AG09309 (cell line): Measurements from ENCODE around the gene TMC1.

ENCODE experiments used
- DNase-seq: peaks from one replicate; pipeline ENCODE4 v3.0.0-alpha.2; 2010; ENCODE audit warnings: low read depth
- H3K4me3 ChIP-seq: 2 replicates; pipeline ENCODE4 v1.5.1; 2011; ENCODE audit warnings: mild to moderate bottlenecking, low read depth, low read length, moderate library complexity; ENCODE audit not compliant: control insufficient read depth
- CTCF ChIP-seq: IDR thresholded peaks from 2 replicates; pipeline ENCODE4 v1.5.1; 2011; ENCODE audit warnings: mild to moderate bottlenecking, low read depth, low read length, inconsistent platforms; ENCODE audit not compliant: insufficient read depth, control insufficient read depth; ENCODE audit errors: missing control alignments

The TMC1 gene

GRCh38 chr9:72579880-72580550, 58.6 kb downstream of the TMC1 start:
- DNase-seq = no peak
- no peak for TF ChIP-seq CTCF
- no peak overlapping the region for H3K4me3 ChIP-seq

- DNase-seq = peak; percentile 85
- no peak for TF ChIP-seq CTCF
These were observed 60.3 kb downstream of the TMC1 start for GRCh38 chr9:72581694-72582093.

GRCh38 chr9:72583370-72583769, 62.0 kb downstream of the TMC1 start:
- no peak for DNase-seq
- no peak overlapping the region for H3K4me3 ChIP-seq
- no peak for TF ChIP-seq CTCF

More at GRCh38 chr9:72581694-72582093, 60.3 kb downstream of the TMC1 start:
- H3K4me3 ChIP-seq = no peak overlapping the region

- H3K4me3 ChIP-seq = no peak overlapping the region
- peak; percentile 91 for DNase-seq
- peak; percentile 32 for TF ChIP-seq CTCF
These were observed 65.2 kb downstream of the TMC1 start for GRCh38 chr9:72586388-72587130.

- TF ChIP-seq CTCF = no peak
- no peak for DNase-seq
- H3K4me3 ChIP-seq = no peak overlapping the region
These were observed 66.9 kb downstream of the TMC1 start for GRCh38 chr9:72588336-72588735.

- no peak for TF ChIP-seq CTCF
- no peak overlapping the region for H3K4me3 ChIP-seq
- DNase-seq = no peak
These were observed 68.5 kb downstream of the TMC1 start for GRCh38 chr9:72589667-72590521.
